ENCODE measurements around the gene TMSB15B. TPM values are rescaled to one million over a fixed set of nuclear protein-coding genes. Genes with fewer than 3 reads are reported as not detected.
"Not testable (repeated sequence)": the region's sequence is repeated elsewhere in the genome, so short reads cannot be mapped to it uniquely, and the experiment has no call there.

The TMSB15B gene
- polyA plus RNA-seq, 3 donors, result 1.1 to 2.2 (median 2.0) TPM

DNA sequence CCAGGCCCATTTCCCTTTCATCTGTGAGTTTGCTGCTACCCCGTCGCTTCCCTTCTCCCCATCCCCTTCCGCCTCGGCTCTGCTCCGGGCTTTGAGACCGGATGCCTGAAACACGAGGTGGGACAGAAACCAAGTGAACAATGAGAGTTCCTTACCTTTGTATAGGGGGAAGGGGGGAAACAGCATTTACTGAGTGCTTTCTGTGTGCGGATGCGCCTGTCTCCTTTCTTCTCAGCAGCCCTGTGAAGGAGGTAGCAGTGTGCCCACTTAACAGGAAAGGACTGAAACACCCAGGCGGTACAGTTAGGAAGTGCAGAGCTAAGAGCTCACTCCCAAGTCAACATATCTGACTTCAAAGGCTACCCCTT is 43.2 kb upstream of the TMSB15B start:
- intact Hi-C loops (cut with micrococcal nuclease), result no loop called here
- H3K9me3 Mint-ChIP-seq, result peaks cover 0 to 8% (median 0%) of the 10 kb centered on the region in 7 donors

DNA sequence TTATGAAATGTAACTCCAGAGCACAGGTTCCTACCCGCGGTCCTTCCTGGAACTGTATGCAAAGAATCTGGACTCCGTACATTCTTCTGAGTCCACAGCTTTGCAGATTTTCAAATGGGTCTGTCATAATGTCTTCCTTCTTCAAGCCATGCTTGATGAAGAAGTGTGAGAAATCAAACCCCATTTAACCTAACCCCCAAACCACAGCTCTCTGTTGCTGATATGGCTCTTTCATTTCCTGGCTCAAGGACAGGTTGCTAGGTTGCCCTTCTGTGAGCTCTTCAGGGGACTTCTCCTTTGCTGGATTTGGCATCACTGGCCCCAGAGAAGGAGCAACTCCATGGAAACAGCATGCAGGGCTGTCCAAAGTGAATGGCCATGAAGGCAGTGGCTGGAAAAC is 41.9 kb upstream of the TMSB15B start:
- H3K9me3 Mint-ChIP-seq; H3K27me3 ChIP-seq (ENCODE audit: control insufficient read depth in 2 of 2, insufficient read depth in 2 of 2, low read length in 2 of 2); H3K27ac Mint-ChIP-seq; H3K79me2 ChIP-seq (ENCODE audit: insufficient read depth, low read length); H3K36me3 ChIP-seq (replicated peaks in 1 of 2; ENCODE audit: control insufficient read depth in 1 of 2, insufficient read depth in 2 of 2, low read length in 2 of 2); H3K4me1 ChIP-seq (ENCODE audit: control insufficient read depth in 1 of 2, insufficient read depth in 2 of 2, low read length in 2 of 2); H3K4me3 Mint-ChIP-seq; H3K4me2 ChIP-seq (replicated peaks; ENCODE audit: extremely low read depth, low read length, poor library complexity, severe bottlenecking); H3K9me3 ChIP-seq (replicated peaks in 1 of 2; ENCODE audit: control insufficient read depth in 1 of 2, insufficient read depth in 1 of 2, low read length in 2 of 2); intact Hi-C loops (cut with micrococcal nuclease); H3K4me3 ChIP-seq (replicated peaks in 1 of 3; ENCODE audit: low read depth in 2 of 3, low read length in 3 of 3); H3K36me3 Mint-ChIP-seq; H4K20me1 ChIP-seq (ENCODE audit: insufficient read depth, low read length); H3K9ac ChIP-seq (ENCODE audit: insufficient read depth, low read length, poor library complexity, severe bottlenecking); DNase-seq; H3K27ac ChIP-seq (ENCODE audit: low read depth in 1 of 2, low read length in 2 of 2); H3K27me3 Mint-ChIP-seq (ENCODE audit: low read depth in 3 of 3); H2AFZ ChIP-seq (ENCODE audit: insufficient read depth, low read depth, low read length, poor library complexity, severe bottlenecking): not testable (repeated sequence)
- H3K4me1 Mint-ChIP-seq, result peaks cover 15% of the 10 kb centered on the region
- WGBS (ENCODE audit: insufficient coverage), result no CpG with 5 or more reads among the region's 3 CpGs

More for the DNA sequence above, 43.2 kb upstream of the TMSB15B start:
- no CpG with 5 or more reads among the region's 10 CpGs for WGBS (ENCODE audit: insufficient coverage)
- Histone ChIP-seq H4K20me1 (ENCODE audit: insufficient read depth, low read length) (no peaks in the 10 kb centered on the region), H3K27me3 (ENCODE audit: control insufficient read depth in 2 of 2, insufficient read depth in 2 of 2, low read length in 2 of 2) (peaks cover 0 to 2% of the 10 kb centered on the region in 2 donors), H3K36me3 (replicated peaks in 1 of 2; ENCODE audit: control insufficient read depth in 1 of 2, insufficient read depth in 2 of 2, low read length in 2 of 2) (no peaks in the 10 kb centered on the region), H3K9ac (ENCODE audit: insufficient read depth, low read length, poor library complexity, severe bottlenecking) (peak overlapping the region; percentile 51), H2AFZ (ENCODE audit: insufficient read depth, low read depth, low read length, poor library complexity, severe bottlenecking) (peak overlapping the region; percentile 88), H3K9me3 (replicated peaks in 1 of 2; ENCODE audit: control insufficient read depth in 1 of 2, insufficient read depth in 1 of 2, low read length in 2 of 2) (no peaks in the 10 kb centered on the region), H3K4me3 (replicated peaks in 1 of 3; ENCODE audit: low read depth in 2 of 3, low read length in 3 of 3) (peak overlapping the region; percentile 21 to 77 (median 61)), H3K27ac (ENCODE audit: low read depth in 1 of 2, low read length in 2 of 2) (no peak overlapping the region), H3K79me2 (ENCODE audit: insufficient read depth, low read length) (no peaks in the 10 kb centered on the region), H3K4me2 (replicated peaks; ENCODE audit: extremely low read depth, low read length, poor library complexity, severe bottlenecking) (peak overlapping the region; percentile 77), H3K4me1 (ENCODE audit: control insufficient read depth in 1 of 2, insufficient read depth in 2 of 2, low read length in 2 of 2) (peaks cover 8% of the 10 kb centered on the region in 2 donors)
- TF ChIP-seq, protein P1, sequence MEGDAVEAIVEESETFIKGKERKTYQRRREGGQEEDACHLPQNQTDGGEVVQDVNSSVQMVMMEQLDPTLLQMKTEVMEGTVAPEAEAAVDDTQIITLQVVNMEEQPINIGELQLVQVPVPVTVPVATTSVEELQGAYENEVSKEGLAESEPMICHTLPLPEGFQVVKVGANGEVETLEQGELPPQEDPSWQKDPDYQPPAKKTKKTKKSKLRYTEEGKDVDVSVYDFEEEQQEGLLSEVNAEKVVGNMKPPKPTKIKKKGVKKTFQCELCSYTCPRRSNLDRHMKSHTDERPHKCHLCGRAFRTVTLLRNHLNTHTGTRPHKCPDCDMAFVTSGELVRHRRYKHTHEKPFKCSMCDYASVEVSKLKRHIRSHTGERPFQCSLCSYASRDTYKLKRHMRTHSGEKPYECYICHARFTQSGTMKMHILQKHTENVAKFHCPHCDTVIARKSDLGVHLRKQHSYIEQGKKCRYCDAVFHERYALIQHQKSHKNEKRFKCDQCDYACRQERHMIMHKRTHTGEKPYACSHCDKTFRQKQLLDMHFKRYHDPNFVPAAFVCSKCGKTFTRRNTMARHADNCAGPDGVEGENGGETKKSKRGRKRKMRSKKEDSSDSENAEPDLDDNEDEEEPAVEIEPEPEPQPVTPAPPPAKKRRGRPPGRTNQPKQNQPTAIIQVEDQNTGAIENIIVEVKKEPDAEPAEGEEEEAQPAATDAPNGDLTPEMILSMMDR (IDR thresholded peaks at IDR 0.05), result no peak
- Mint-ChIP-seq H3K4me1 (peaks cover 15% of the 10 kb centered on the region), H3K36me3 (no peaks in the 10 kb centered on the region), H3K27me3 (ENCODE audit: low read depth in 3 of 3) (peaks cover 1 to 9% (median 7%) of the 10 kb centered on the region in 3 donors), H3K27ac (peak overlapping the region in 1 of 7 donors; percentile 68), H3K4me3 (peak overlapping the region; percentile 85 to 90)
- peak in 2 of 3 donors; percentile 8 to 9 for DNase-seq
